Keratinocyte (primary cell): ENCODE data around the gene STARD3.

Experiments used
- EZH2 ChIP-seq: IDR thresholded peaks from one replicate; pipeline ENCODE4 v1.6.1; 2012; ENCODE audit warnings: inconsistent platforms, mild to moderate bottlenecking, low read length, moderate library complexity
- TF ChIP-seq, protein P1 (sequence below), 3 experiments: IDR thresholded peaks in 1 of 3; conservative IDR thresholded peaks in 1 of 3; optimal IDR thresholded peaks in 1 of 3; 2 replicates in 2 of 3; 3 replicates in 1 of 3; pipeline versions ENCODE3 to v1.5.1; 2011; ENCODE audit warnings: low read length in 3 of 3, mild to moderate bottlenecking in 3 of 3, moderate library complexity in 2 of 3, control low read depth in 1 of 3, inconsistent platforms in 1 of 3; ENCODE audit not compliant: insufficient read depth in 2 of 3; ENCODE audit errors: extremely low read depth in 1 of 3

DNA sequence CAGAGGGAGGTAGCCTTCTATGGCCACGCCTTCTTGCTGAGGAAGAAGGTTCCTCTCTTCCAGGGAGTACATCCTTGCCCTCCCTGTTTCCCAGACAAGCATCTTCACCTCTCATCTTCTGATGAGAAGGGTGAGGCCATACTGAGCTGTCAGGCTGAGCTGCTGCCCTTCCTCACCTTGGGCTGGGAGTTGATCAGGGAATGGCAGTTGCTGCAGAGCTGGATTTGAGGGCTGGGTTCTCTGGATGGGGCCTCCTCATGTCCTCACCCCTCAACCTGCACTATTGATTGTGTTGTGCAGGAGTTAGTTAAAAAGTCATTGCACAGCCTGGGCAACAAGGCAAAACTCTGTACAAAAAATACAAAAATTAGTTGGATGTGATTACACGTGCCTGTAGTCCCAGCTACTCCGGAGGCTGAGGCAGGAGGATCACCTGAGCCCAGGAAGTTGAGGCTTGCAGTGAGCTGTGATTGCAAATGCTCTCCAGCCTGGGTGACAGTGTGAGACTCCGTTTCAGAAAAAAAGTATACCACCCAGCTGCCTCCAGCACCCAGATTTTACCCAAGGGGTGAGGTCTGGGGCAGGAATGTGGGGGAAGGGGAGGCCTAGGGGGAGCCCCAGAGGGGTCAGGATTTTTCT, 65.0 kb downstream of the STARD3 start:
- TF ChIP-seq, protein P1, sequence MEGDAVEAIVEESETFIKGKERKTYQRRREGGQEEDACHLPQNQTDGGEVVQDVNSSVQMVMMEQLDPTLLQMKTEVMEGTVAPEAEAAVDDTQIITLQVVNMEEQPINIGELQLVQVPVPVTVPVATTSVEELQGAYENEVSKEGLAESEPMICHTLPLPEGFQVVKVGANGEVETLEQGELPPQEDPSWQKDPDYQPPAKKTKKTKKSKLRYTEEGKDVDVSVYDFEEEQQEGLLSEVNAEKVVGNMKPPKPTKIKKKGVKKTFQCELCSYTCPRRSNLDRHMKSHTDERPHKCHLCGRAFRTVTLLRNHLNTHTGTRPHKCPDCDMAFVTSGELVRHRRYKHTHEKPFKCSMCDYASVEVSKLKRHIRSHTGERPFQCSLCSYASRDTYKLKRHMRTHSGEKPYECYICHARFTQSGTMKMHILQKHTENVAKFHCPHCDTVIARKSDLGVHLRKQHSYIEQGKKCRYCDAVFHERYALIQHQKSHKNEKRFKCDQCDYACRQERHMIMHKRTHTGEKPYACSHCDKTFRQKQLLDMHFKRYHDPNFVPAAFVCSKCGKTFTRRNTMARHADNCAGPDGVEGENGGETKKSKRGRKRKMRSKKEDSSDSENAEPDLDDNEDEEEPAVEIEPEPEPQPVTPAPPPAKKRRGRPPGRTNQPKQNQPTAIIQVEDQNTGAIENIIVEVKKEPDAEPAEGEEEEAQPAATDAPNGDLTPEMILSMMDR (optimal IDR thresholded peaks at IDR 0.05 in 1 of 3, IDR thresholded peaks at IDR 0.05 in 1 of 3, conservative IDR thresholded peaks at IDR 0.05 in 1 of 3; ENCODE audit: extremely low read depth in 1 of 3, insufficient read depth in 2 of 3, low read length in 3 of 3): no peak
- TF ChIP-seq EZH2: no peak
